K562 (cell line): ENCODE data around the gene GAMT.

Experiments used
- JUND ChIP-seq, 2 experiments: IDR thresholded peaks; 2 replicates in 1 of 2; 3 replicates in 1 of 2; pipeline ENCODE4 v1.6.1; 2011; ENCODE audit warnings: borderline replicate concordance in 2 of 2, low read depth in 2 of 2, low read length in 2 of 2, improper control_type of control experiment in 1 of 2, missing biosample characterization in 1 of 2, missing genetic modification characterization in 1 of 2, missing genetic modification reagents in 1 of 2
- SETDB1 ChIP-seq: IDR thresholded peaks from one replicate; pipeline ENCODE4 v1.6.1; 2012; ENCODE audit warnings: low read length, control low read depth, inconsistent platforms
- TCF7 ChIP-seq: sonication (generic); IDR thresholded peaks from 2 replicates; pipeline ENCODE4 v1.6.1; 2016; ENCODE audit warnings: antibody characterized with exemption, borderline replicate concordance
- TF ChIP-seq, protein P1 (sequence below): fragments of 450-650 bp; formaldehyde crosslinking; IDR thresholded peaks from 2 replicates; pipeline ENCODE4 v1.4.0; 2022; ENCODE audit warnings: missing genetic modification characterization

GRCh38 chr19:1349211-1349610 lies 52.1 kb downstream of the GAMT start:
- TF ChIP-seq, protein P1, sequence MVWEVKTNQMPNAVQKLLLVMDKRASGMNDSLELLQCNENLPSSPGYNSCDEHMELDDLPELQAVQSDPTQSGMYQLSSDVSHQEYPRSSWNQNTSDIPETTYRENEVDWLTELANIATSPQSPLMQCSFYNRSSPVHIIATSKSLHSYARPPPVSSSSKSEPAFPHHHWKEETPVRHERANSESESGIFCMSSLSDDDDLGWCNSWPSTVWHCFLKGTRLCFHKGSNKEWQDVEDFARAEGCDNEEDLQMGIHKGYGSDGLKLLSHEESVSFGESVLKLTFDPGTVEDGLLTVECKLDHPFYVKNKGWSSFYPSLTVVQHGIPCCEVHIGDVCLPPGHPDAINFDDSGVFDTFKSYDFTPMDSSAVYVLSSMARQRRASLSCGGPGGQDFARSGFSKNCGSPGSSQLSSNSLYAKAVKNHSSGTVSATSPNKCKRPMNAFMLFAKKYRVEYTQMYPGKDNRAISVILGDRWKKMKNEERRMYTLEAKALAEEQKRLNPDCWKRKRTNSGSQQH, result no peak
- TF ChIP-seq SETDB1 (no peak), TCF7 (no peak), JUND (IDR thresholded peaks at IDR 0.05; ENCODE audit: borderline replicate concordance, low read depth, low read length) (no peak), JUND (tag; IDR thresholded peaks at IDR 0.05; ENCODE audit: borderline replicate concordance, low read depth, low read length) (no peak)
